B cell (primary cell): ENCODE measurements around the gene COL19A1.

Experiments used
- EZH2 ChIP-seq: IDR thresholded peaks from 2 replicates; pipeline ENCODE4 v1.6.1; 2012; ENCODE audit warnings: borderline replicate concordance, low read depth, mild to moderate bottlenecking, moderate library complexity, low read length; ENCODE audit not compliant: insufficient read depth, poor library complexity, severe bottlenecking
- TF ChIP-seq, protein P1 (sequence below): fragments of 200-600 bp; IDR thresholded peaks from one replicate; pipeline ENCODE4 v1.8.0; 2022; ENCODE audit warnings: antibody characterized with exemption, mild to moderate bottlenecking

DNA sequence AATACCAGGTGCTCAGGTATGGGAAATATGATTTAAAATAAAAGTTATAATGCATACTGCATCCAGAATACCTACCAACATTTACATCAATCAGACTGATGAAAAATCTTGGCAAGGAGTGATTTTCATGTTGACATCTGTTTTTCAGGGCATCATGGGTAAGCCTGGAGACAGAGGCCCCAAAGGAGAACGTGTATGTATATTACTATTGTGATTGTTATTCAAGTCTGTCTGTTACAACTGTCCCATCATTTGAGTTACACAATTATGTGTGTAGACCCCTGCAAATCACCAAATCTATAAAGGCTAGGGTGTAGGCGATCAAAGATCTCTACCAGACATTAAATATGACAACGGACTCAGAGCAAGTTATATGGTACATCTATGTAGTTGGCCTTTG, 318.4 kb downstream of the COL19A1 start:
- TF ChIP-seq, protein P1, sequence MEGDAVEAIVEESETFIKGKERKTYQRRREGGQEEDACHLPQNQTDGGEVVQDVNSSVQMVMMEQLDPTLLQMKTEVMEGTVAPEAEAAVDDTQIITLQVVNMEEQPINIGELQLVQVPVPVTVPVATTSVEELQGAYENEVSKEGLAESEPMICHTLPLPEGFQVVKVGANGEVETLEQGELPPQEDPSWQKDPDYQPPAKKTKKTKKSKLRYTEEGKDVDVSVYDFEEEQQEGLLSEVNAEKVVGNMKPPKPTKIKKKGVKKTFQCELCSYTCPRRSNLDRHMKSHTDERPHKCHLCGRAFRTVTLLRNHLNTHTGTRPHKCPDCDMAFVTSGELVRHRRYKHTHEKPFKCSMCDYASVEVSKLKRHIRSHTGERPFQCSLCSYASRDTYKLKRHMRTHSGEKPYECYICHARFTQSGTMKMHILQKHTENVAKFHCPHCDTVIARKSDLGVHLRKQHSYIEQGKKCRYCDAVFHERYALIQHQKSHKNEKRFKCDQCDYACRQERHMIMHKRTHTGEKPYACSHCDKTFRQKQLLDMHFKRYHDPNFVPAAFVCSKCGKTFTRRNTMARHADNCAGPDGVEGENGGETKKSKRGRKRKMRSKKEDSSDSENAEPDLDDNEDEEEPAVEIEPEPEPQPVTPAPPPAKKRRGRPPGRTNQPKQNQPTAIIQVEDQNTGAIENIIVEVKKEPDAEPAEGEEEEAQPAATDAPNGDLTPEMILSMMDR, result no peak
- no peak for TF ChIP-seq EZH2
